ENCODE measurements around the gene GATAD2A. TPM values are rescaled to one million over a fixed set of nuclear protein-coding genes. Genes with fewer than 3 reads are reported as not detected.

GATAD2A gene
- total and polyA plus RNA-seq, 2 of the 13 experiments (the other 11 are each of a cell fraction or from before 2014, with no cell fraction given) = 16.8 to 28.6 TPM

- TF ChIP-seq ZNF512 (CRISPR knock-in tag; IDR thresholded peaks at IDR 0.05) (no peak), IRX3 (CRISPR knock-in tag; IDR thresholded peaks at IDR 0.05; ENCODE audit: borderline replicate concordance, low read depth) (no peak), ZMAT3 (CRISPR knock-in tag; conservative IDR thresholded peaks at IDR 0.05) (0 out of 2 replicates have a peak, but pooled peaks have one; percentile 5), PPARG (CRISPR knock-in tag; conservative IDR thresholded peaks at IDR 0.05) (no peak), THAP11 (CRISPR knock-in tag; IDR thresholded peaks at IDR 0.05) (no peak), SMAD1 (CRISPR knock-in tag; IDR thresholded peaks at IDR 0.05; ENCODE audit: borderline replicate concordance, low read depth) (0 out of 2 replicates have a peak, but pooled peaks have one; percentile 5), ZNF775 (CRISPR knock-in tag; IDR thresholded peaks at IDR 0.05; ENCODE audit: borderline replicate concordance) (no peak), ZBTB34 (CRISPR knock-in tag; IDR thresholded peaks at IDR 0.05) (no peak), RNF2 (conservative IDR thresholded peaks at IDR 0.05; ENCODE audit: low read depth) (no peak), POLR2A (IDR thresholded peaks at IDR 0.05; ENCODE audit: insufficient read depth in 1 of 2, low read depth in 2 of 2, low read length in 2 of 2) (peak; percentile 50 to 59; a peak in 3 of 4 replicates), ISX (CRISPR knock-in tag; conservative IDR thresholded peaks at IDR 0.05) (no peak), ZBTB42 (CRISPR knock-in tag; IDR thresholded peaks at IDR 0.05) (no peak), ZMYM3 (CRISPR knock-in tag; IDR thresholded peaks at IDR 0.05) (no peak), RORA (CRISPR knock-in tag; IDR thresholded peaks at IDR 0.05) (no peak), HOXA3 (CRISPR knock-in tag; IDR thresholded peaks at IDR 0.05) (no peak), HNRNPLL (IDR thresholded peaks at IDR 0.05; ENCODE audit: low read depth, low read length, poor library complexity, severe bottlenecking) (peak; percentile 55), MIER2 (CRISPR knock-in tag; IDR thresholded peaks at IDR 0.05) (no peak)
- TF ChIP-seq, protein P1, sequence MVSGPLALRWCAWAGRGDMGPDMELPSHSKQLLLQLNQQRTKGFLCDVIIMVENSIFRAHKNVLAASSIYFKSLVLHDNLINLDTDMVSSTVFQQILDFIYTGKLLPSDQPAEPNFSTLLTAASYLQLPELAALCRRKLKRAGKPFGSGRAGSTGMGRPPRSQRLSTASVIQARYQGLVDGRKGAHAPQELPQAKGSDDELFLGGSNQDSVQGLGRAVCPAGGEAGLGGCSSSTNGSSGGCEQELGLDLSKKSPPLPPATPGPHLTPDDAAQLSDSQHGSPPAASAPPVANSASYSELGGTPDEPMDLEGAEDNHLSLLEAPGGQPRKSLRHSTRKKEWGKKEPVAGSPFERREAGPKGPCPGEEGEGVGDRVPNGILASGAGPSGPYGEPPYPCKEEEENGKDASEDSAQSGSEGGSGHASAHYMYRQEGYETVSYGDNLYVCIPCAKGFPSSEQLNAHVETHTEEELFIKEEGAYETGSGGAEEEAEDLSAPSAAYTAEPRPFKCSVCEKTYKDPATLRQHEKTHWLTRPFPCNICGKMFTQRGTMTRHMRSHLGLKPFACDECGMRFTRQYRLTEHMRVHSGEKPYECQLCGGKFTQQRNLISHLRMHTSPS (CRISPR knock-in tag; IDR thresholded peaks at IDR 0.05; ENCODE audit: low read depth) = no peak
- TF ChIP-seq, protein P2, sequence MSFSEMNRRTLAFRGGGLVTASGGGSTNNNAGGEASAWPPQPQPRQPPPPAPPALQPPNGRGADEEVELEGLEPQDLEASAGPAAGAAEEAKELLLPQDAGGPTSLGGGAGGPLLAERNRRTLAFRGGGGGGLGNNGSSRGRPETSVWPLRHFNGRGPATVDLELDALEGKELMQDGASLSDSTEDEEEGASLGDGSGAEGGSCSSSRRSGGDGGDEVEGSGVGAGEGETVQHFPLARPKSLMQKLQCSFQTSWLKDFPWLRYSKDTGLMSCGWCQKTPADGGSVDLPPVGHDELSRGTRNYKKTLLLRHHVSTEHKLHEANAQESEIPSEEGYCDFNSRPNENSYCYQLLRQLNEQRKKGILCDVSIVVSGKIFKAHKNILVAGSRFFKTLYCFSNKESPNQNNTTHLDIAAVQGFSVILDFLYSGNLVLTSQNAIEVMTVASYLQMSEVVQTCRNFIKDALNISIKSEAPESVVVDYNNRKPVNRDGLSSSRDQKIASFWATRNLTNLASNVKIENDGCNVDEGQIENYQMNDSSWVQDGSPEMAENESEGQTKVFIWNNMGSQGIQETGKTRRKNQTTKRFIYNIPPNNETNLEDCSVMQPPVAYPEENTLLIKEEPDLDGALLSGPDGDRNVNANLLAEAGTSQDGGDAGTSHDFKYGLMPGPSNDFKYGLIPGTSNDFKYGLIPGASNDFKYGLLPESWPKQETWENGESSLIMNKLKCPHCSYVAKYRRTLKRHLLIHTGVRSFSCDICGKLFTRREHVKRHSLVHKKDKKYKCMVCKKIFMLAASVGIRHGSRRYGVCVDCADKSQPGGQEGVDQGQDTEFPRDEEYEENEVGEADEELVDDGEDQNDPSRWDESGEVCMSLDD (CRISPR knock-in tag; IDR thresholded peaks at IDR 0.05; ENCODE audit: borderline replicate concordance) = peak; percentile 88
- TF ChIP-seq, protein P3, sequence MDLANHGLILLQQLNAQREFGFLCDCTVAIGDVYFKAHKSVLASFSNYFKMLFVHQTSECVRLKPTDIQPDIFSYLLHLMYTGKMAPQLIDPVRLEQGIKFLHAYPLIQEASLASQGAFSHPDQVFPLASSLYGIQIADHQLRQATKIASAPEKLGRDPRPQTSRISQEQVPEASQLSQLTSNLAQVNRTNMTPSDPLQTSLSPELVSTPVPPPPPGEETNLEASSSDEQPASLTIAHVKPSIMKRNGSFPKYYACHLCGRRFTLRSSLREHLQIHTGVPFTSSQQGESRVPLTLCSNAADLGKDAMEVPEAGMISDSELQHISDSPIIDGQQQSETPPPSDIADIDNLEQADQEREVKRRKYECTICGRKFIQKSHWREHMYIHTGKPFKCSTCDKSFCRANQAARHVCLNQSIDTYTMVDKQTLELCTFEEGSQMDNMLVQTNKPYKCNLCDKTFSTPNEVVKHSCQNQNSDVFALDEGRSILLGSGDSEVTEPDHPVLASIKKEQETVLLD (CRISPR knock-in tag; IDR thresholded peaks at IDR 0.05; ENCODE audit: low read depth) = peak; percentile 30; the same call in 1 of the 2 replicates
These were observed 19.3 kb upstream of the GATAD2A start (continued) for GRCh38 chr19:19385896-19386869.
